ENCODE results near the gene MX1.

Gene MX1

GRCh38 chr21:41451753-41452676 lies 26.0 kb downstream of the MX1 start:
- DNase-seq: no peak
- TF ChIP-seq POLR2A (IDR thresholded peaks at IDR 0.05; ENCODE audit: low read length) (no peak), GATA1 (IDR thresholded peaks at IDR 0.05; ENCODE audit: low read depth, low read length) (no peak)

GRCh38 chr21:41453198-41453597 lies 27.2 kb downstream of the MX1 start:
- TF ChIP-seq GATA1 (IDR thresholded peaks at IDR 0.05; ENCODE audit: low read depth, low read length): no peak
- no peak for TF ChIP-seq POLR2A (IDR thresholded peaks at IDR 0.05; ENCODE audit: low read length)
- no peak for DNase-seq

GRCh38 chr21:41453761-41454160 lies 27.7 kb downstream of the MX1 start:
- no peak for TF ChIP-seq POLR2A (IDR thresholded peaks at IDR 0.05; ENCODE audit: low read length)
- TF ChIP-seq GATA1 (IDR thresholded peaks at IDR 0.05; ENCODE audit: low read depth, low read length): no peak

GRCh38 chr21:41458121-41458520 lies 32.1 kb downstream of the MX1 start:
- no peak for TF ChIP-seq POLR2A (IDR thresholded peaks at IDR 0.05; ENCODE audit: low read length)
- no peak for TF ChIP-seq GATA1 (IDR thresholded peaks at IDR 0.05; ENCODE audit: low read depth, low read length)
- DNase-seq: no peak

More at GRCh38 chr21:41453761-41454160, 27.7 kb downstream of the MX1 start:
- no peak for DNase-seq

GRCh38 chr21:41458559-41458958 lies 32.5 kb downstream of the MX1 start:
- TF ChIP-seq POLR2A (IDR thresholded peaks at IDR 0.05; ENCODE audit: low read length) (no peak), GATA1 (IDR thresholded peaks at IDR 0.05; ENCODE audit: low read depth, low read length) (no peak)
- DNase-seq: no peak

- no peak for TF ChIP-seq GATA1 (IDR thresholded peaks at IDR 0.05; ENCODE audit: low read depth, low read length)
- TF ChIP-seq POLR2A (IDR thresholded peaks at IDR 0.05; ENCODE audit: low read length): no peak
- DNase-seq: no peak
Measured at GRCh38 chr21:41459884-41460534, 34.0 kb downstream of the MX1 start.

GRCh38 chr21:41460578-41461527 lies 34.8 kb downstream of the MX1 start:
- no peak for TF ChIP-seq POLR2A (IDR thresholded peaks at IDR 0.05; ENCODE audit: low read length)
- peak; percentile 30 to 49 for DNase-seq

GRCh38 chr21:41465176-41465781 lies 39.2 kb downstream of the MX1 start:
- DNase-seq: no peak
- TF ChIP-seq POLR2A (IDR thresholded peaks at IDR 0.05; ENCODE audit: low read length) (no peak), GATA1 (IDR thresholded peaks at IDR 0.05; ENCODE audit: low read depth, low read length) (no peak)

- TF ChIP-seq POLR2A (IDR thresholded peaks at IDR 0.05; ENCODE audit: low read length): no peak
- no peak for TF ChIP-seq GATA1 (IDR thresholded peaks at IDR 0.05; ENCODE audit: low read depth, low read length)
- DNase-seq: no peak
Measured at GRCh38 chr21:41466024-41466820, 40.2 kb downstream of the MX1 start.

- TF ChIP-seq POLR2A (IDR thresholded peaks at IDR 0.05; ENCODE audit: low read length) (no peak), GATA1 (IDR thresholded peaks at IDR 0.05; ENCODE audit: low read depth, low read length) (no peak)
- DNase-seq: no peak
Measured at GRCh38 chr21:41470054-41470453, 44.0 kb downstream of the MX1 start.

- no peak for DNase-seq
- no peak for TF ChIP-seq POLR2A (IDR thresholded peaks at IDR 0.05; ENCODE audit: low read length)
- TF ChIP-seq GATA1 (IDR thresholded peaks at IDR 0.05; ENCODE audit: low read depth, low read length): no peak
Measured at GRCh38 chr21:41472753-41473548, 46.9 kb downstream of the MX1 start.

All from erythroblast (primary cell).